Neural progenitor cell (in vitro differentiated cells): ENCODE data around the gene ST3GAL2. TPM values are rescaled to one million over a fixed set of nuclear protein-coding genes. Genes with fewer than 3 reads are reported as not detected.

Source experiments
- DNase-seq: peaks from one replicate; pipeline ENCODE4 v3.0.0-alpha.2; 2016; ENCODE audit warnings: low spot score
- H2AFZ ChIP-seq: fragments of 200-600 bp; sonication (generic); replicated peaks from 2 replicates; pipeline ENCODE4 v1.6.1; 2016; ENCODE audit warnings: antibody characterized with exemption
- H3F3A ChIP-seq: fragments of 200-600 bp; sonication (generic); 2 replicates; pipeline ENCODE4 v1.6.1; 2016; ENCODE audit warnings: antibody characterized with exemption, low read depth
- H3K27ac ChIP-seq: fragments of 200-600 bp; sonication (generic); 2 replicates; pipeline ENCODE4 v1.5.1; 2016; ENCODE audit warnings: mild to moderate bottlenecking
- H3K27me3 ChIP-seq: fragments of 200-600 bp; sonication (generic); 2 replicates; pipeline ENCODE4 v1.6.1; 2016; ENCODE audit warnings: mild to moderate bottlenecking, moderate library complexity
- H3K36me3 ChIP-seq: fragments of 200-600 bp; sonication (generic); 2 replicates; pipeline ENCODE4 v1.5.1; 2016
- H3K4me1 ChIP-seq: fragments of 200-600 bp; sonication (generic); 2 replicates; pipeline ENCODE4 v1.6.1; 2016; ENCODE audit warnings: mixed run types
- H3K4me2 ChIP-seq: fragments of 200-600 bp; sonication (generic); 2 replicates; pipeline ENCODE4 v1.6.1; 2016
- H3K4me3 ChIP-seq: fragments of 200-600 bp; sonication (generic); 2 replicates; pipeline ENCODE4 v1.5.1; 2016
- H3K79me2 ChIP-seq: fragments of 200-600 bp; sonication (generic); 2 replicates; pipeline ENCODE4 v1.6.1; 2016; ENCODE audit warnings: low read depth
- H3K9ac ChIP-seq: fragments of 200-600 bp; sonication (generic); 2 replicates; pipeline ENCODE4 v1.6.1; 2016
- H3K9me3 ChIP-seq: fragments of 200-600 bp; sonication (generic); 2 replicates; pipeline ENCODE4 v1.5.1; 2016; ENCODE audit warnings: low read depth
- H4K20me1 ChIP-seq: fragments of 200-600 bp; sonication (generic); 2 replicates; pipeline ENCODE4 v1.6.1; 2016; ENCODE audit warnings: low read depth
- H3K27ac Mint-ChIP-seq: 3 replicates; pipeline ENCODE4 v1.8.0; 2021; ENCODE audit warnings: mixed read lengths
- H3K27me3 Mint-ChIP-seq: 2 replicates; pipeline ENCODE4 v1.8.0; 2022; ENCODE audit warnings: low read depth, mild to moderate bottlenecking, inconsistent platforms, moderate library complexity, mixed read lengths; ENCODE audit not compliant: insufficient read depth
- H3K36me3 Mint-ChIP-seq: 3 replicates; pipeline ENCODE4 v1.8.0; 2021; ENCODE audit warnings: mixed read lengths
- H3K4me1 Mint-ChIP-seq: 3 replicates; pipeline ENCODE4 v1.8.0; 2021; ENCODE audit warnings: mixed read lengths
- H3K4me3 Mint-ChIP-seq: 3 replicates; pipeline ENCODE4 v1.8.0; 2021; ENCODE audit warnings: mild to moderate bottlenecking, moderate library complexity, mixed read lengths
- H3K9me3 Mint-ChIP-seq: 3 replicates; pipeline ENCODE4 v1.8.0; 2020; ENCODE audit warnings: mixed read lengths
- CTCF ChIP-seq: fragments of 200-600 bp; sonication (generic); IDR thresholded peaks from 2 replicates; pipeline ENCODE4 v1.5.1; 2017; ENCODE audit warnings: antibody characterized with exemption, mild to moderate bottlenecking
- EZH2 ChIP-seq: fragments of 200-600 bp; sonication (generic); IDR thresholded peaks from 2 replicates; pipeline ENCODE4 v1.6.1; 2017; ENCODE audit warnings: antibody characterized with exemption, mild to moderate bottlenecking, moderate library complexity
- EZH2phosphoT487 ChIP-seq: fragments of 200-600 bp; sonication (generic); IDR thresholded peaks from 2 replicates; pipeline ENCODE4 v1.6.1; 2017; ENCODE audit warnings: antibody characterized with exemption
- total RNA-seq: library from RNA; depleted of rRNA; stranded (reverse); fragments of >200 nt; gene quantifications from 2 replicates; pipeline ENCODE4 v1.2.3, GENCODE V29; 2015; ENCODE audit warnings: low replicate concordance

The ST3GAL2 gene
- total RNA-seq, 1 donor from 2014 or later: 11.6 TPM

GRCh38 chr16:70394853-70395252 lies 44.0 kb downstream of the ST3GAL2 start:
- no peaks in the 10 kb centered on the region for H3K27me3 Mint-ChIP-seq
- H3K4me2 ChIP-seq: no peak overlapping the region
- H3K4me1 ChIP-seq: no peaks in the 10 kb centered on the region
- no peak overlapping the region for H3K9ac ChIP-seq
- H3K36me3 Mint-ChIP-seq: peaks cover 8% of the 10 kb centered on the region
- H3K9me3 ChIP-seq: no peaks in the 10 kb centered on the region
- no peak overlapping the region for H3K4me3 ChIP-seq
- H3F3A ChIP-seq: no peaks in the 10 kb centered on the region
- no peaks in the 10 kb centered on the region for H3K27me3 ChIP-seq
- H2AFZ ChIP-seq: no peak overlapping the region
- no peak for TF ChIP-seq CTCF
- H4K20me1 ChIP-seq: peaks cover 5% of the 10 kb centered on the region
- H3K27ac ChIP-seq: no peak overlapping the region
- H3K4me1 Mint-ChIP-seq: peaks cover 7% of the 10 kb centered on the region
- H3K79me2 ChIP-seq: no peaks in the 10 kb centered on the region
- no peak for DNase-seq
- H3K4me3 Mint-ChIP-seq: no peak overlapping the region
- no peak overlapping the region for H3K27ac Mint-ChIP-seq
- no peaks in the 10 kb centered on the region for H3K9me3 Mint-ChIP-seq
- H3K36me3 ChIP-seq: no peaks in the 10 kb centered on the region

GRCh38 chr16:70393662-70394061 lies 45.2 kb downstream of the ST3GAL2 start:
- H2AFZ ChIP-seq: no peak overlapping the region
- no peaks in the 10 kb centered on the region for H3F3A ChIP-seq
- H4K20me1 ChIP-seq: peaks cover 5% of the 10 kb centered on the region
- Mint-ChIP-seq H3K9me3 (no peaks in the 10 kb centered on the region), H3K27ac (peak overlapping the region; percentile 64), H3K36me3 (peaks cover 8% of the 10 kb centered on the region), H3K4me1 (peaks cover 7% of the 10 kb centered on the region), H3K4me3 (no peak overlapping the region), H3K27me3 (no peaks in the 10 kb centered on the region)
- no peaks in the 10 kb centered on the region for H3K4me1 ChIP-seq
- no peaks in the 10 kb centered on the region for H3K9me3 ChIP-seq
- no peak overlapping the region for H3K4me3 ChIP-seq
- H3K27ac ChIP-seq: no peak overlapping the region
- H3K27me3 ChIP-seq: no peaks in the 10 kb centered on the region
- no peaks in the 10 kb centered on the region for H3K36me3 ChIP-seq
- no peak for TF ChIP-seq EZH2phosphoT487
- no peak for TF ChIP-seq CTCF
- no peak for TF ChIP-seq EZH2
- no peaks in the 10 kb centered on the region for H3K79me2 ChIP-seq
- H3K4me2 ChIP-seq: no peak overlapping the region
- no peak for DNase-seq
- H3K9ac ChIP-seq: no peak overlapping the region

GRCh38 chr16:70392606-70393005 lies 46.3 kb downstream of the ST3GAL2 start:
- H3K9me3 Mint-ChIP-seq: no peaks in the 10 kb centered on the region
- no peak overlapping the region for H3K4me3 ChIP-seq
- H4K20me1 ChIP-seq: peaks cover 5% of the 10 kb centered on the region
- no peaks in the 10 kb centered on the region for H3K9me3 ChIP-seq
- no peaks in the 10 kb centered on the region for H3K79me2 ChIP-seq
- DNase-seq: no peak
- no peak overlapping the region for H2AFZ ChIP-seq
- H3F3A ChIP-seq: no peaks in the 10 kb centered on the region
- H3K36me3 ChIP-seq: no peaks in the 10 kb centered on the region
- TF ChIP-seq EZH2: no peak
- no peak for TF ChIP-seq CTCF
- no peak for TF ChIP-seq EZH2phosphoT487
- H3K4me3 Mint-ChIP-seq: peak overlapping the region; percentile 43
- H3K4me2 ChIP-seq: no peak overlapping the region
- peaks cover 14% of the 10 kb centered on the region for H3K36me3 Mint-ChIP-seq
- no peak overlapping the region for H3K9ac ChIP-seq
- H3K27ac Mint-ChIP-seq: peak overlapping the region; percentile 57
- no peaks in the 10 kb centered on the region for H3K27me3 Mint-ChIP-seq
- no peak overlapping the region for H3K27ac ChIP-seq
- H3K27me3 ChIP-seq: no peaks in the 10 kb centered on the region
- H3K4me1 Mint-ChIP-seq: peaks cover 7% of the 10 kb centered on the region
- H3K4me1 ChIP-seq: no peaks in the 10 kb centered on the region
